Parathyroid adenoma (tissue), 2 donors: ENCODE results near the gene SLC26A3.

Experiments
- H2AFZ ChIP-seq: fragments of 300-600 bp; sonication (generic); one replicate; pipeline ENCODE4 v1.7.0; 2017; ENCODE audit warnings: antibody characterized with exemption, mild to moderate bottlenecking
- H3K27ac ChIP-seq: fragments of 300-600 bp; sonication (generic); one replicate; pipeline ENCODE4 v1.7.0; 2017
- H3K27me3 ChIP-seq: fragments of 300-600 bp; sonication (generic); one replicate; pipeline ENCODE4 v1.7.0; 2017; ENCODE audit warnings: low read length; ENCODE audit not compliant: control insufficient read depth, insufficient read depth
- H3K36me3 ChIP-seq: fragments of 300-600 bp; sonication (generic); one replicate; pipeline ENCODE4 v1.7.0; 2017; ENCODE audit warnings: low read length; ENCODE audit not compliant: control insufficient read depth, insufficient read depth
- H3K4me1 ChIP-seq: fragments of 300-600 bp; sonication (generic); one replicate; pipeline ENCODE4 v1.7.0; 2017; ENCODE audit warnings: control low read depth
- H3K4me2 ChIP-seq: fragments of 300-600 bp; sonication (generic); one replicate; pipeline ENCODE4 v1.7.0; 2017; ENCODE audit warnings: low read length
- H3K4me3 ChIP-seq: fragments of 300-600 bp; sonication (generic); one replicate; pipeline ENCODE4 v1.7.0; 2017; ENCODE audit warnings: low read depth, low read length
- H3K79me2 ChIP-seq: fragments of 300-600 bp; sonication (generic); one replicate; pipeline ENCODE4 v1.7.0; 2017; ENCODE audit warnings: control low read depth
- H3K9ac ChIP-seq: fragments of 300-600 bp; sonication (generic); one replicate; pipeline ENCODE4 v1.7.0; 2017; ENCODE audit warnings: mild to moderate bottlenecking
- H3K9me3 ChIP-seq: fragments of 300-600 bp; sonication (generic); one replicate; pipeline ENCODE4 v1.7.0; 2017; ENCODE audit warnings: low read length; ENCODE audit not compliant: control insufficient read depth
- CTCF ChIP-seq: fragments of 300-600 bp; sonication (generic); IDR thresholded peaks from one replicate; pipeline ENCODE4 v1.7.0; 2017; ENCODE audit warnings: antibody characterized with exemption, mild to moderate bottlenecking
- donor health status: primary hyperparathyroidism.

SLC26A3 gene

DNA sequence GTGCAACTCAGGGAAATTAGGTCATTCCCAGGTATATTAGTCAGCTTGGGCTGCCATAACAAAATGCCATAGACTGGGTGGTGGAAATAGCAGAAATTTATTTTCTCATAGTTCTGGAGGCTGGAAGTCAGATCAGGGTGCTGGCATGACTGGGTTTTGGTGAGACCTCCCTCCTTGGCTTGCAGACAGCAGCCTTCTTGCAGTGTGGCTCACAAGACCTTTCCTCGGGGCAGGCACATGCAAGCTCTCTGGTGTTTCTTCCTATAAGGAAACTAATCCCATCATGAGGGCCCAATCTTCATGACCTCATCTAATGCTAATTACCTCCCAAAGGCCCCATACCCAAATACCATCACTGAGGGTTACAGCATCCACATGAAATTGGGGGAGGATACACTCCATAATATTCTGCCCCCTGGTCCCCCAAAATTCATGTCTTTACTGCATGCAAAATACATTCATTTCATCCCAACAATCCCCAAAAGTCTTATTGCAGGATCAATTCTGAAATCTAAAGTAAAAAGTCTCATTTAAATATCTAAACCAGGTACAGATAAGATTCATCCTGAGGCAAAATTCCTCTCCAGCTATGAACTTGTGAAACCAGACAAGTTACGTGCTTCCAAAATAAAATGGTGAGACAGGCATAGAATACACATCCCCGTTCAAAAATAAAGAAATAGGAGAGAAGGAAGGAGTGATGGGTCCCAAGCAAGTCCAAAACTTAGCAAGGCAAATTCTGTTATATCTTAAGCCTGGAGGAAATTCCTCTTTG, 76.5 kb downstream of the SLC26A3 start:
- Histone ChIP-seq H3K9ac (no peak overlapping the region), H3K27me3 (no peaks in the 10 kb centered on the region), H3K36me3 (no peaks in the 10 kb centered on the region), H3K4me2 (no peak overlapping the region), H3K27ac (no peak overlapping the region), H3K4me1 (peaks cover 13% of the 10 kb centered on the region), H3K9me3 (no peaks in the 10 kb centered on the region), H3K4me3 (no peak overlapping the region), H2AFZ (no peak overlapping the region), H3K79me2 (no peaks in the 10 kb centered on the region)
- no peak for TF ChIP-seq CTCF

DNA sequence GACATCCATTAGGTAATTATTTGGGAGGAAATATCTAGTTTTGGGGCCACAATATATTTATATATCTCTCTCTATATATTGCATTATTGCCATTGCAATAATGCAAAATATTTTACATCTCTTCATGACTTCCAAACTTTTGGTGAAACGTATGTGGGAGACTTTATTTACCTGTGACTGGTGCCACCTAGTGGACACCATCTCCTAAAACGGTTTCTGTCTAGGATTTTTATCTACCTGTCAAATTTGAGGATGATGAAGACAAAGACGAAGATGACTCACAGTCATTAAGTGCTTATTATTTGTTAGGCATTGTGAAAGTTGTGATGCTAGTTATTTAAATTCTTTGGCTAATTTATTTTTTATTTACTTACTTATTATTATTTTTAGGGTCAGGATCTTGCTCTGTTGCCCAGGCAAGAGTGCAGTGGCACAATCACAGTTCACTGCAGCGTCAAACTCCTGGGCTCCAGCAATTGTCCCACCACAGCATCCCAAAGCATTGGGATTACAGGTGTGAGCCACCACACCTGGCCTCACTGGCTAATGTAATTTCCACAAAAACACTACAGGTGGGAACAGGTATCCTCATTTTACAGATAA, 77.8 kb downstream of the SLC26A3 start:
- H3K9ac ChIP-seq = no peak overlapping the region
- no peaks in the 10 kb centered on the region for H3K36me3 ChIP-seq

GRCh38 chr7:107723255-107723654, 79.8 kb downstream of the SLC26A3 start:
- Histone ChIP-seq H3K36me3 (no peaks in the 10 kb centered on the region), H3K4me3 (no peak overlapping the region), H3K27me3 (no peaks in the 10 kb centered on the region), H2AFZ (peak overlapping the region; percentile 1), H3K4me2 (peak overlapping the region; percentile 46), H3K79me2 (no peaks in the 10 kb centered on the region), H3K4me1 (peaks cover 13% of the 10 kb centered on the region), H3K27ac (no peak overlapping the region), H3K9me3 (no peaks in the 10 kb centered on the region), H3K9ac (no peak overlapping the region)
- no peak for TF ChIP-seq CTCF

More for the DNA sequence above, 77.8 kb downstream of the SLC26A3 start:
- Histone ChIP-seq H3K27ac (no peak overlapping the region), H3K4me1 (peaks cover 13% of the 10 kb centered on the region), H3K4me2 (no peak overlapping the region), H3K27me3 (no peaks in the 10 kb centered on the region), H2AFZ (no peak overlapping the region), H3K79me2 (no peaks in the 10 kb centered on the region), H3K9me3 (no peaks in the 10 kb centered on the region), H3K4me3 (no peak overlapping the region)
- TF ChIP-seq CTCF = peak; percentile 76

DNA sequence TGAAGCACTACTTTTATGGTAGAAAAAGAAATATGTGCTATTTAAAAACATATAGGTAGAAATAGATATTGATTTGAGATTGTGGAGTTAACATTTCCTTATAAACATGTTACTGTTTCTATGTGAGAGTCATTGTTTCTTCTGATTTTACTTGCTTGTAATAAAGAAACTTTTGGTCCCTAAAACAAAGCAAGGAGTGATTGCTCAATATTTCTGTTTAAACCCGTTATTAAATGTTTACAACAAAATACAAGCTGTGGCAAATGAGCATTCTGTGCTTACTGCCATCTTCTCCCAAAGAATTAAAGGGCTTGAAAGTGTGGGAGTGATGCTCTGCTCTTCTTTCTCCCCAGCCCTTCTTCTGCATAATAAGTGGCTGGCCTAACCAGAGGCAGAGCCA, 81.7 kb downstream of the SLC26A3 start:
- Histone ChIP-seq H3K4me1 (peaks cover 13% of the 10 kb centered on the region), H3K4me2 (no peak overlapping the region), H3K4me3 (no peak overlapping the region), H3K27me3 (no peaks in the 10 kb centered on the region), H3K36me3 (no peaks in the 10 kb centered on the region), H3K27ac (no peak overlapping the region), H3K79me2 (no peaks in the 10 kb centered on the region), H3K9ac (no peak overlapping the region), H3K9me3 (no peaks in the 10 kb centered on the region), H2AFZ (no peak overlapping the region)
- TF ChIP-seq CTCF = no peak
